Esophagus muscularis mucosa (tissue), 3 donors: ENCODE data around the gene BASP1.

ENCODE experiments used
- CTCF ChIP-seq, 3 experiments: fragments of 200-600 bp in 2 of 3; fragments of 450-650 bp in 1 of 3; sonication (generic) in 2 of 3; IDR thresholded peaks; one replicate each; pipeline ENCODE4 v1.5.1; 2017 to 2019; ENCODE audit warnings: antibody characterized with exemption in 3 of 3, mild to moderate bottlenecking in 2 of 3, moderate library complexity in 1 of 3
- POLR2A ChIP-seq: fragments of 450-650 bp; IDR thresholded peaks from one replicate; pipeline ENCODE4 v1.6.1; 2017; ENCODE audit warnings: antibody characterized with exemption, moderate library complexity, mild to moderate bottlenecking, low read depth

GRCh38 chr5:17283121-17283415 lies 65.6 kb downstream of the BASP1 start:
- TF ChIP-seq CTCF (IDR thresholded peaks at IDR 0.05) (no peak), POLR2A (no peak)
